ENCODE data around the gene CARF. TPM values are rescaled to one million over a fixed set of nuclear protein-coding genes. Genes with fewer than 3 reads are reported as not detected.
"Not testable (repeated sequence)": the region's sequence is repeated elsewhere in the genome, so short reads cannot be mapped to it uniquely, and the experiment has no call there.

The CARF gene
- total RNA-seq, 2 donors from 2014 or later: 12.0 to 13.8 TPM

DNA sequence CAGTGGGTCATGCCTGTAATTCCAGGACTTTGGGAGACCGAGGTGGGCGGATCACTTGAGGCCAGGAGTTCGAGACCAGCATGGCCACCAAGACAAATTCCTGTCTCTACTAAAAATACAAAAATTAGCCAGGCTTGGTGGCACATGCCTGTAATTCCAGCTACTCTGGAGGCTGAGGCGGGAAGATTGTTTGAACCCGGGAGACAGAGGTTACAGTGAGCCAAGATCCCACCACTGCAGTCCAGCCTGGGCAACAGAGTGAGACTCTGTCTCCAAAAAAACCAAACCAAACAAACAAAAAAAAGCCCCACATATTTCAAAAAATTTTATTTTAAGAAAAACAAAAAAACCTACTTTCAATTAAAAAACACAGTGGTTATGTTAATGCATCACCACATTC lies 1.8 kb upstream of the CARF start:
- Mint-ChIP-seq H3K4me1 (ENCODE audit: low read depth) (peaks cover 41% of the 10 kb centered on the region), H3K36me3 (ENCODE audit: insufficient read depth in 2 of 2) (peaks cover 4 to 15% of the 10 kb centered on the region in 2 donors), H3K4me3 (peak overlapping the region; percentile 92 to 98)
- not testable (repeated sequence) for H3K27me3 Mint-ChIP-seq (ENCODE audit: low read depth); H3K9me3 Mint-ChIP-seq; DNase-seq; H3K27ac Mint-ChIP-seq; ATAC-seq (replicated peaks in 1 of 2)

DNA sequence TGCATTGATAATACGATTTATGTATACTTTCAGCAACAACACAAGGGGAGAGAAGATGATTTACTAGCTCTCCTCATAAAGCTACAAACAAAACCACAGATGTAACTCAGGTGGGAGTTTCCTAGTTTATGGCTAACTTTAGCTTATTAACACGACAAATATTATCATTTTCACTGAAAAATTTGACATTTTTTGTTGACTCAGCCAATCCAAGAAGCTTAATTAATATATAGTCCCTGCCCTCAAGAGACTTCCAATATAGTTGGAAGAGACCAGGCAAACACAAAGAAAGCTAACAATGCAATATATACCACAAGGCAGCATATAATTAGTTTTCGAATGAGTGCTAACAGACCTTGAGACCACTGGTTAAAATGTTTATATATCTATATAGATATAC lies 1.4 kb upstream of the CARF start:
- ATAC-seq (replicated peaks in 1 of 2): no peak
- peak overlapping the region; percentile 92 to 98 for H3K4me3 Mint-ChIP-seq
- H3K9me3 Mint-ChIP-seq: peaks cover 0 to under 1% of the 10 kb centered on the region in 2 donors

DNA sequence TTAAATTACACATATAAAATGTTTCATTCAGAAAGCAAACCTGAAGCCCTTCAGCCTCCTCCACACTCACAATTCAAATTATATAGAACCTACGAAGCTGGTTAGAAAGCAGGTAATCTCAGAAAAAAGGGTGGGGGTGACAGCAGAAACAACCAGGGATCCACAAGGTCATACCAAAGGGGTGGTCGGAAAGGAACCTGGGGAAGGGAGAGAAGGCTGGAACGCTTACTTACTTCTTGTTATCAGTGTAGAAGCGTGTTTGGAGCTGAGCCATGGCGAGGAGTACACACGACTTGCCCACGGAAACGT lies 918 bp upstream of the CARF start:
- H3K36me3 Mint-ChIP-seq (ENCODE audit: insufficient read depth in 2 of 2): peaks cover 0 to 8% of the 10 kb centered on the region in 2 donors
- ATAC-seq (replicated peaks in 1 of 2): peak in 1 of 2 donors; percentile 16
- H3K27me3 Mint-ChIP-seq (ENCODE audit: low read depth): no peaks in the 10 kb centered on the region
- H3K9me3 Mint-ChIP-seq: no peaks in the 10 kb centered on the region
- peaks cover 41% of the 10 kb centered on the region for H3K4me1 Mint-ChIP-seq (ENCODE audit: low read depth)
- peak overlapping the region; percentile 92 to 98 for H3K4me3 Mint-ChIP-seq
- no peak for DNase-seq
- H3K27ac Mint-ChIP-seq: peak overlapping the region; percentile 97

More for the DNA sequence above, 1.4 kb upstream of the CARF start:
- peaks cover 0 to 10% of the 10 kb centered on the region in 2 donors for H3K36me3 Mint-ChIP-seq (ENCODE audit: insufficient read depth in 2 of 2)
- H3K27me3 Mint-ChIP-seq (ENCODE audit: low read depth): no peaks in the 10 kb centered on the region
- H3K27ac Mint-ChIP-seq: no peak overlapping the region
- peaks cover 41% of the 10 kb centered on the region for H3K4me1 Mint-ChIP-seq (ENCODE audit: low read depth)
- no peak for DNase-seq

DNA sequence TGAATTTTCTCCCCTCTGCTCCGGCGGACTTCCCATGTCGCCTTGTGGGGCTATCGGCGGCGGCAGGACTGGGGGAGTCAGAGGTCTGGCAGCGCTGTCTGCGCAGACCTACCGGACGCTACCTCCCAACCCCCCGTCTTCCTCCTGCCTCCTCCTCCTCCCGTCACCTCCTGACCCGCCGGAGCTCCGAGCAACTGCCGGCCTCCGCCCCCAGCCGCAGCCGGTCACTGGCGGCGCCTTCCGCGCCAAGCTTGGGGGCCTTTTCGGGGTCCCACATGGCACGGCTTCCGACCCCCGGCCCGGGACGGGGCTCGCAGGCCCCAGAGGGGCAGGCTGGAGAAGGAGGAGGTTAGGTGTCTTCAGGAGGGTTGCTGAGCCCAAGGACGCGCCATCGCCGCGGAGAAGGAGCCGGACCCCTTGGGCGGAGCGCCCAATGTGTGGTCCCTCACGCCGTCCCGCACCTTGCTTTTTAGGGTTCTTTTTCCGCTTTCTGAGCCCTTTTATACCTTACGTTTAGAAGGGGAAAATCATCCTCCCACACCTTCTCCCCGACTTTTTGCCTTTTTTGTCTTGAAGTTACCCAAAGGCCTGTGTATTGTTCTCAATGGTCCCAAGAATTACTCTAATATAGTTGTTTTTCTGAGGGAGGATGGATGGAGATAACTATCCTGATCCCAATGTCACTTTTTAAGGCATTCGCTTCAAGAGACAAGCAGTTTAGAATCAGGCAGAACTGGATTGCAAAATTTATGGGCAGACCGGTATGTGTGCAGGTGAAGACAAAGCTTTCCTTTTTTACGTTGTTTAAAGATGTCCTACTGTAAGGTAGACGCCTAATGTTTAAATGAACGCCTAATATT lies 497 bp downstream of the CARF start:
- DNase-seq: peak; percentile 5 to 21
- Mint-ChIP-seq H3K27ac (peak overlapping the region; percentile 97), H3K4me1 (ENCODE audit: low read depth) (peaks cover 39% of the 10 kb centered on the region), H3K4me3 (peak overlapping the region; percentile 92 to 98)
- H3K36me3 Mint-ChIP-seq (ENCODE audit: insufficient read depth in 2 of 2); H3K27me3 Mint-ChIP-seq (ENCODE audit: low read depth); H3K9me3 Mint-ChIP-seq: not testable (repeated sequence)
- peak; percentile 70 to 74 for ATAC-seq (replicated peaks in 1 of 2)

DNA sequence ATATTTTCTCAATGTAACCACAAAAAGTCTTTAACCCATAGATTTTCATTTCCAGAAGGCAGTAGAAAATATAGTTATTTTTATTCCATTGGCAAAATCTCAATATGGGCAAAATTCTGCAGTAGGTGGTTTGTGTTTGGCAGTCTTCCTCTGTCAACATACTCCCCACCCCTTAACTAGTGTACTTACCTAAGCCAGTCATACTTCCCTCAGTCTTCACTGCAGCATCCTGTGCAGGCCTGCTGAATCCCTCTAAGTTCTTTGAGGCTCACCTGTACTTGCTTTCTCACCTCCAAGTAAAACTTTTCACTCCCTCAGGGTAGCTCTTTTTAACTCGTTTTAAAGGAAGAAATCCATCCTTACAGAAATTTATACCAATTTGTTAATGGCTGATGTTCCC lies 6.8 kb downstream of the CARF start:
- Mint-ChIP-seq H3K9me3 (no peaks in the 10 kb centered on the region), H3K27ac (no peak overlapping the region), H3K27me3 (ENCODE audit: low read depth) (no peaks in the 10 kb centered on the region), H3K36me3 (ENCODE audit: insufficient read depth in 2 of 2) (no peaks in the 10 kb centered on the region), H3K4me1 (ENCODE audit: low read depth) (no peaks in the 10 kb centered on the region), H3K4me3 (no peak overlapping the region)
- DNase-seq (no peak), ATAC-seq (replicated peaks in 1 of 2) (no peak)

DNA sequence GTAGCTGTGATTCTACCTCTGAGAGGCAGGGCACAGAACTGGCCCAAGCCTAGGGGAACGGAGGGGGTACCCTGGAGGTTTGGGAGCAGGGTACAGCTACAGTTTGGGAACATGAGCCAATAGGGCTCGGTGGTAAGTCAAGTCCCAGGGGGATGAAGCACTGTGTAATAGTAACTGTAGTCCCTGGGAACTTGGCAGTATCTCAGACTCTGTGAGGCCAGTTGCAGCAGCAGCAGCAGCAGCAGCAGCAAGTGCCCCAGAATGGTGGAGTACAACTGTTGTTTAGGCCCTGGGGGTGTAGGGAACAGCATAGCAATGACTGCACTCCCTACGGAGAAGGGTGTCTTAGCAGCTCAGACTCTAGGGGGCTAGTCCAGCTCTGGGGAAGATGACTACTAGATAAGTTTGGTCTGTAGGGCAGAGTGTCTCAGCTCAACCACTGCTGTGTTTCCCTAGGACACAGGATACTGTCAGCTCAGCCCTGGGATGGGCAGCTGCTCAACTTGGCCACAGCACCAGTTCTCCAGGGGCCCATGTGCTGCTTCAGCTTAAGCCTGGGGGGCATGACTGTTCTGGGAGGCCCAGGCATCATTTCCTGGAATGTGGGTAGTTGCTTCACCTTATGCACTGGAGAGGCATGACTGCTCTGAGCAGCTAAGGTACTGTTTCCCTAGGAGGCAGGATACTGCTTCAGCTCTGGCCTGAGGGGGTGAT lies 20.5 kb downstream of the CARF start:
- no peak for ATAC-seq (replicated peaks in 1 of 2)
- H3K4me3 Mint-ChIP-seq: no peak overlapping the region
- H3K9me3 Mint-ChIP-seq: peaks cover 0 to 2% of the 10 kb centered on the region in 2 donors
- H3K4me1 Mint-ChIP-seq (ENCODE audit: low read depth): no peaks in the 10 kb centered on the region
- no peak for DNase-seq
- no peak overlapping the region for H3K27ac Mint-ChIP-seq
- H3K27me3 Mint-ChIP-seq (ENCODE audit: low read depth): no peaks in the 10 kb centered on the region
- peaks cover 0 to 2% of the 10 kb centered on the region in 2 donors for H3K36me3 Mint-ChIP-seq (ENCODE audit: insufficient read depth in 2 of 2)

DNA sequence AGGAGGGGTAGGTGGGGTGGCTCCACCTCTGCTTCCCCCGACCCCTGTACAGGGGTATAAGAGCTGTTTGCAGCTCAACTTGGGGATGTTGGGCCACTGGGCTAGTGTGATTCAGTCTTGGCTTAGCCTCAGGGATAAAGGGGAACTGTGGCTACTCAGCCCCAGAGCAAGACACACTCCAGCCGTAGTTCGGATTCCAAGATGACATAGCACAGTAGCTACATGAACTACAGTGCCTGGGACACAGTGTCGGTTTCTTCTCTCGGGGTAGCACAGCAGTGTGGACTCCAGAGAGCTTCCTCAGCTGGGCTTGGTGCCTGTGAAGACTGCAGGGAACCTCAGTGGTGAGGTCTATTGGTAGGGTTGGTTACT lies 21.1 kb downstream of the CARF start:
- DNase-seq (no peak), ATAC-seq (replicated peaks in 1 of 2) (no peak)
- no peaks in the 10 kb centered on the region for H3K27me3 Mint-ChIP-seq (ENCODE audit: low read depth)
- H3K4me3 Mint-ChIP-seq: no peak overlapping the region
- no peaks in the 10 kb centered on the region for H3K4me1 Mint-ChIP-seq (ENCODE audit: low read depth)
- H3K27ac Mint-ChIP-seq: no peak overlapping the region
- H3K9me3 Mint-ChIP-seq: peaks cover 0 to 2% of the 10 kb centered on the region in 2 donors
- peaks cover 0 to 2% of the 10 kb centered on the region in 2 donors for H3K36me3 Mint-ChIP-seq (ENCODE audit: insufficient read depth in 2 of 2)

DNA sequence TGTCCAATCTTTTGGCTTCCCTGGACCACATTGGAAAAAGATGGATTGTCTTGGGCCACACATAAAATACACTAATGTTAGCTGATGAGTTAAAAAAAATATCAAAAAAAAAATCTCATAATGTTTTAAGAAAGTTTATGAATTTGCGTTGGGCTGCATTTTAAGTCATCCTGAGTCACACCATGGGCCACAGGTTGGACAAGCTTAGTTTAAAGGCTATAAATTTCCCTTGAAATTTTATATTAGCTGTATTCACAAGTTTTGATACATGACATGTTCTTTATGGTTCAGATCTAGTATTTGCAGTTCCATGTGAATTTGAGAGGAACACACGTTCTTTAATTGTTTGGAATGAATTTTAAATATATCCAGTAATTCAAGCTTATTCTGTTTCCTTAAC lies 21.9 kb downstream of the CARF start:
- Mint-ChIP-seq H3K27me3 (ENCODE audit: low read depth) (no peaks in the 10 kb centered on the region), H3K4me1 (ENCODE audit: low read depth) (no peaks in the 10 kb centered on the region), H3K36me3 (ENCODE audit: insufficient read depth in 2 of 2) (peaks cover 0 to 5% of the 10 kb centered on the region in 2 donors), H3K4me3 (no peak overlapping the region), H3K9me3 (peaks cover 2% of the 10 kb centered on the region in 2 donors), H3K27ac (no peak overlapping the region)
- ATAC-seq (replicated peaks in 1 of 2) (no peak), DNase-seq (no peak)

DNA sequence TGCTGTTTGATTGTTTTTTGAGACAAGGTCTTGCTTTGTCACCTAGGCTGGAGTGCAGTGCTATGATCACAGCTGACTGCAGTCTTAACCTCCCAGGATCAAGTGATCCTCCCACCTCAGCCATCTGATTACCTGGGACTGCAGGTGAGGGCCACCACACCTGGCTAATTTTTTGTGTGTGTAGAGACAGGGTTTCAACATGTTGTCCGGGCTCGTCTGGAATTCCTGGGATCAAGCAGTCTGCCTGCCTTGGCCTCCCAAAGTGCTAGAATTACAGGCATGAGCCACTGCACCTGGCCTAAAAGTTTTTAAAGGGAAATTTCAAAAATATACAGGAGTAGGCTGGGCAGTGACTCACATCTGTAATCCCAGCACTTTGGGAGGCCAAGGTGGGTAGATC lies 22.4 kb downstream of the CARF start:
- ATAC-seq (replicated peaks in 1 of 2): no peak
- no peaks in the 10 kb centered on the region for H3K4me1 Mint-ChIP-seq (ENCODE audit: low read depth)

DNA sequence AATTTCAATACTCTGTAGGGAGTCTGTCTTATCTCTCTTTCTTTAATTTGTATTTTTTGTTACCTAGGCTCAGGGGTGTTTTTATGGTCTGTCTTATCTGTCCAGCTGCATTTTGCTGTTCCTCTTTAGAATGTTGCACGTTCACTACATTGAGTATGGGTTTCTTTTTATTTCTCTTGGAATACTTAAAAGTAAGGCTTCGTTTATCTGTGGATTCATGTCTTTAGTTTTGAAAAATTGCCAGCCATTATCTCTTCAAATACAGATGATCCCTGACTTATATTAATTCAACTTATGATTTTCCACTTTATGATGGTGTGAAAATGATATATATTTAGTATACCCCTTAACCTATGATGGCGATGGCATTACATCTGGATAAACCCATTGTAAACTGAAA lies 26.9 kb downstream of the CARF start:
- ATAC-seq (replicated peaks in 1 of 2): no peak
- no peak for DNase-seq
- Mint-ChIP-seq H3K27ac (no peak overlapping the region), H3K4me3 (no peak overlapping the region), H3K27me3 (ENCODE audit: low read depth) (no peaks in the 10 kb centered on the region), H3K4me1 (ENCODE audit: low read depth) (no peaks in the 10 kb centered on the region), H3K36me3 (ENCODE audit: insufficient read depth in 2 of 2) (peaks cover 0 to 4% of the 10 kb centered on the region in 2 donors), H3K9me3 (peaks cover 0 to 2% of the 10 kb centered on the region in 2 donors)

More for the DNA sequence above, 22.4 kb downstream of the CARF start:
- Mint-ChIP-seq H3K4me3 (no peak overlapping the region), H3K27ac (no peak overlapping the region), H3K9me3 (peaks cover 2% of the 10 kb centered on the region in 2 donors), H3K27me3 (ENCODE audit: low read depth) (no peaks in the 10 kb centered on the region), H3K36me3 (ENCODE audit: insufficient read depth in 2 of 2) (peaks cover 0 to 6% of the 10 kb centered on the region in 2 donors)
- DNase-seq: no peak

DNA sequence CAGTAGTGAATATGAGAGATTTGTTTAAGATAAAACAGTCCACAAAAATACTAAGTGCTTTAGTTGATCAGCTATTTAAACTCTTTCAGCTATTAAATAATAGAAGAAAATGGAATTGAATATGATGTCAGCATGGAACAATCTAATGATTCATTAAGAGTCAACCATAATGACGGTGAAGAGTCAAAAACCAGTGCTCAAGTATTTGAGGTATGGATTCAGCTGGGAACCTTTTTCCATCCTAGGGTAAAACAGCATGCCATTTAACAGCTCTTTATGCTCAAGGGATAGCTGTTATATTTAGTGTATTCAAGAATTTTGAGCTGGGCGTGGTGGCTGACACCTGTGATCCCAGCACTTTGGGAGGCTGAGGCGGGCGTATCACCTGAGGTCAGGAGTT lies 29.7 kb downstream of the CARF start:
- Mint-ChIP-seq H3K9me3 (peaks cover 0 to 2% of the 10 kb centered on the region in 2 donors), H3K36me3 (ENCODE audit: insufficient read depth in 2 of 2) (peaks cover 8 to 10% of the 10 kb centered on the region in 2 donors), H3K27me3 (ENCODE audit: low read depth) (no peaks in the 10 kb centered on the region), H3K27ac (no peak overlapping the region), H3K4me3 (no peak overlapping the region), H3K4me1 (ENCODE audit: low read depth) (no peaks in the 10 kb centered on the region)
- DNase-seq (no peak), ATAC-seq (replicated peaks in 1 of 2) (no peak)

DNA sequence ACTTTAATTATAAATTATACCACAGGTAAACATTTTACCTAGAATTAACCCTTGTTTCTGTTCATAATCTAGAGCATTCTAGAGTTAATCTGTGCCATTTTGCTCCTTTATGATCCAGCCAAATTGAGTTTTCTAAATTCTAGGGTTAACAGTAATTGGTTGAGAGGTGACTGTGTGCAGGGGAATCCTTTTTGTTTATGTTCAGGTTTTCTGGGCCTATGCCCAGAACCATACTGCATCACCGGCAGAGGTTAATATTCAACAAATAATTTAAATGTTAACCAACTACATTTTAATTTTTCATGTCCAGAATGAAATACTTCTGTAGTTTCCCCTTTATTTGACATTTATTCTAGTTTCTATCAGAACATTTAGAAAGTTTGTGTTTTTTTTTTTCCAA lies 32.3 kb downstream of the CARF start:
- H3K4me3 Mint-ChIP-seq: no peak overlapping the region
- no peaks in the 10 kb centered on the region for H3K4me1 Mint-ChIP-seq (ENCODE audit: low read depth)
- peaks cover 0 to 8% of the 10 kb centered on the region in 2 donors for H3K9me3 Mint-ChIP-seq
- H3K36me3 Mint-ChIP-seq (ENCODE audit: insufficient read depth in 2 of 2): peaks cover 8 to 12% of the 10 kb centered on the region in 2 donors
- no peak for DNase-seq
- no peaks in the 10 kb centered on the region for H3K27me3 Mint-ChIP-seq (ENCODE audit: low read depth)
- no peak overlapping the region for H3K27ac Mint-ChIP-seq
- ATAC-seq (replicated peaks in 1 of 2): no peak

DNA sequence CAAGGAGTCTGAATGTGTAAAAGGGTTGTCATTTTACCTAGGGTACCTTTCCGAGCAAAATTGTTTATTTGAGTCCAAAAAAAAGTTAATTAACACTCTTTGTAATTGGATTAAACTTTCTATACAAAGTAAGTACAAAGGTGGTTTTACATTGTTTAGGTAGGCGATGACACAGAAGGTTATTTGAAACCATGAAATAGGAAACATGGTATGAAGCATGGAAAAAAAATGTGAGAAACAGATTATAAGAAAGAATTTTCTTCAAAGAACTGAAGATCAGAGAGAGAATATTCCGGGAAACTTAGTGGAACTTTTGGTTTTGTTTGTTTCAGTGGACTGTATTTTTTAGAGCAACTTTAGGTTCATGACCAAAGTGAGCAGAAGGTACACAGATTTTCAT lies 32.7 kb downstream of the CARF start:
- no peak for ATAC-seq (replicated peaks in 1 of 2)
- DNase-seq: no peak
- no peak overlapping the region for H3K27ac Mint-ChIP-seq
- no peak overlapping the region for H3K4me3 Mint-ChIP-seq
- H3K4me1 Mint-ChIP-seq (ENCODE audit: low read depth): no peaks in the 10 kb centered on the region
- peaks cover 8 to 12% of the 10 kb centered on the region in 2 donors for H3K36me3 Mint-ChIP-seq (ENCODE audit: insufficient read depth in 2 of 2)
- H3K9me3 Mint-ChIP-seq: peaks cover 0 to 8% of the 10 kb centered on the region in 2 donors
- H3K27me3 Mint-ChIP-seq (ENCODE audit: low read depth): no peaks in the 10 kb centered on the region
